CD4-positive, alpha-beta T cell treated with Interleukin-12 subunit alpha and Interleukin-12 subunit beta, for 1 hour (primary cell): ENCODE measurements around the gene SUCO.
"Not testable (repeated sequence)": the region's sequence is repeated elsewhere in the genome, so short reads cannot be mapped to it uniquely, and the experiment has no call there.

Experiments
- DNase-seq: peaks from one replicate; pipeline ENCODE4 v3.0.0-alpha.2; 2020

SUCO gene, protein sequence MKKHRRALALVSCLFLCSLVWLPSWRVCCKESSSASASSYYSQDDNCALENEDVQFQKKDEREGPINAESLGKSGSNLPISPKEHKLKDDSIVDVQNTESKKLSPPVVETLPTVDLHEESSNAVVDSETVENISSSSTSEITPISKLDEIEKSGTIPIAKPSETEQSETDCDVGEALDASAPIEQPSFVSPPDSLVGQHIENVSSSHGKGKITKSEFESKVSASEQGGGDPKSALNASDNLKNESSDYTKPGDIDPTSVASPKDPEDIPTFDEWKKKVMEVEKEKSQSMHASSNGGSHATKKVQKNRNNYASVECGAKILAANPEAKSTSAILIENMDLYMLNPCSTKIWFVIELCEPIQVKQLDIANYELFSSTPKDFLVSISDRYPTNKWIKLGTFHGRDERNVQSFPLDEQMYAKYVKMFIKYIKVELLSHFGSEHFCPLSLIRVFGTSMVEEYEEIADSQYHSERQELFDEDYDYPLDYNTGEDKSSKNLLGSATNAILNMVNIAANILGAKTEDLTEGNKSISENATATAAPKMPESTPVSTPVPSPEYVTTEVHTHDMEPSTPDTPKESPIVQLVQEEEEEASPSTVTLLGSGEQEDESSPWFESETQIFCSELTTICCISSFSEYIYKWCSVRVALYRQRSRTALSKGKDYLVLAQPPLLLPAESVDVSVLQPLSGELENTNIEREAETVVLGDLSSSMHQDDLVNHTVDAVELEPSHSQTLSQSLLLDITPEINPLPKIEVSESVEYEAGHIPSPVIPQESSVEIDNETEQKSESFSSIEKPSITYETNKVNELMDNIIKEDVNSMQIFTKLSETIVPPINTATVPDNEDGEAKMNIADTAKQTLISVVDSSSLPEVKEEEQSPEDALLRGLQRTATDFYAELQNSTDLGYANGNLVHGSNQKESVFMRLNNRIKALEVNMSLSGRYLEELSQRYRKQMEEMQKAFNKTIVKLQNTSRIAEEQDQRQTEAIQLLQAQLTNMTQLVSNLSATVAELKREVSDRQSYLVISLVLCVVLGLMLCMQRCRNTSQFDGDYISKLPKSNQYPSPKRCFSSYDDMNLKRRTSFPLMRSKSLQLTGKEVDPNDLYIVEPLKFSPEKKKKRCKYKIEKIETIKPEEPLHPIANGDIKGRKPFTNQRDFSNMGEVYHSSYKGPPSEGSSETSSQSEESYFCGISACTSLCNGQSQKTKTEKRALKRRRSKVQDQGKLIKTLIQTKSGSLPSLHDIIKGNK (N-terminal part only)

GRCh38 chr1:172532700-172533512, at the start of gene SUCO:
Gene SUCO (plus strand): TSS chr1:172533150. CDS start chr1:172533436, 286 bp downstream.
- DNase-seq = peak; percentile 100

DNA sequence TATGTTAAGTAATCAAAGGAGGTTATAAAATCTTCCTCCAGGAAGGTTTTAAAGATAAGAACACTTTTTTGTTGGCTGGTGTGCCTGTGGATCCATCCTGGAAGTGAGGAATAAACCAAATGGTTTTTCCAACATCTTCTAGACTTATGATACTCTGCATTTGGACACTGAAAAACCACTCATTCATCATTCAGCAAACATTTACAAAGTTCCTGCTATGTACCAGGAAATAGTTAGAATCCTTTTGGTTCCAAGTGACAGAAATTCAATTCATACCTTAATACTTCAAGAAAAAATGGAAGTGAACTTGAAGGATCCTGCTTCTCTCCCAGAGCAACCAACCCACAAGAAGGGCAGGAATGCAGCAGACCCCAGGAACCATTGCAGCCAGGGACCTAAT, 49.5 kb upstream of the SUCO start:
- no peak for DNase-seq

DNA sequence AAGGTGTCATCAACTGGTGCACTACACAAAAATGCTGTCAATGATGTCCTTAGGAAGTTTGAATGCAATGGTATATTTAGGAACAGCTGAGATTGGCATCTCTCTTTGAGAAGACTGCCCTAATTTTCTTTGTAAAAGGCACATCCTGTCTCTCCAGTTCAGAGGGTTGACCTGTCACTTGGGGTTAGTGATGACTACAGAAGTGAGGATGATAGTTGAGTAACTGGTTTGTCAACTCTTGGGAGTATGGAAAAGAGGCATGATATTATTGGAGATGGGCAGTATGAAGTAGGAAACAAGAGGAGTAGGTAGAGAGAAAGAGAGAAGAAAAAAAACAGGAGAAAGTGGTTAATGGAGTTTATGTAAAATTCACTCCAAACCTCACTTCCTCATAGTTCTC, 48.7 kb upstream of the SUCO start:
- DNase-seq = no peak

DNA sequence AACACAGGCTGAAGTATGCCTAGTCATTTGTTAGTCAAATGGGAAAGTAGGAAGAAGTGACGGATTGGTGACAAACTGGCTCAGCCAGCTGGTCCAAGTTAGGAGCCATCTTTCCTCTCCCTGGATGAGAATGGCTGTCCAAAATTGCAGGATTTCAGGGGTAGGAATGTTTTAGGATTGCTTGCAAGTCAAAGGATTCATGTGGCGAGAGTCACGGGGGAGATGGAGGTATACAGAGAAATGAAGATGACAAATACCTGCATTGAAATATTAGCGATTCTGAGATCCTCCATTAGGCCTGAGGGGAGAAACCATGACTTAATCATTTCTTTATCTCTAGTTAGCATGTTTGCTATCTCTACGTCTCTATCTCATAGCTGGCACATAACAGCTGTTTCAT, 47.3 kb upstream of the SUCO start:
- no peak for DNase-seq

DNA sequence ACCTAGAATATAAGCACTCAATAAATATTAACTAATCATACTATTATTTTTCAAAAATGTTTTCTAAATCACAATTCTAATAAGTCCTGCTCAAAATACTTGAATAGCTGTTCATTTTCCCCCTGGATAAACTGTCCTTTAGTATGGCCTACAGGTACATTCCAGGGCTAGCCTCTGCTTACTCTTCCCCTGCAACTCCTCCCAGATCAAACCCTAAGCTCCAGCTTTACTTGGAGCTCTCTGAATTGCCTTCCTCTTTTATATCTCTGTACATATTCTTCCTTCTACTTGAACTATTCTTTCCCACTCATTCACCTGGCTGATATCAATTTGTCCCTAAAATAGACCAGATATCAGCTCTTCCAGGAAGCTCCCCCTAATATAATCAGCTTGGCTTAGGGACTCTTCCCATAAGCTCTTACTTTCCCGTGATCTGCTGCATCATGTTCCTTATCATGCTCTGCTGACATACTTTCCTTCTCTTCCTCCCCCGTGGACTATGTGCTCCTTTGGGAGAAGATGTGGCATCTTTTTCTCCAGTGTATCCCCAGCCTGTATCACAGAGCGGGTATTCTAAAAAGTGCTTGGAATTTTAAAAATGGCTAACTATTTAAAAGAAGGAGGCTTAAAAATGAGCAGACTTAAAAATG, 46.0 kb upstream of the SUCO start:
- DNase-seq = no peak

GRCh38 chr1:172487550-172487949, 45.4 kb upstream of the SUCO start:
- DNase-seq = peak; percentile 7

- DNase-seq = no peak
These were observed 44.6 kb upstream of the SUCO start for GRCh38 chr1:172488393-172488792.

- DNase-seq = no peak
These were observed 43.1 kb upstream of the SUCO start for GRCh38 chr1:172489847-172490246.

- no peak for DNase-seq
These were observed 40.5 kb upstream of the SUCO start for GRCh38 chr1:172492421-172492820.

GRCh38 chr1:172494166-172494565, 38.8 kb upstream of the SUCO start:
- no peak for DNase-seq

DNA sequence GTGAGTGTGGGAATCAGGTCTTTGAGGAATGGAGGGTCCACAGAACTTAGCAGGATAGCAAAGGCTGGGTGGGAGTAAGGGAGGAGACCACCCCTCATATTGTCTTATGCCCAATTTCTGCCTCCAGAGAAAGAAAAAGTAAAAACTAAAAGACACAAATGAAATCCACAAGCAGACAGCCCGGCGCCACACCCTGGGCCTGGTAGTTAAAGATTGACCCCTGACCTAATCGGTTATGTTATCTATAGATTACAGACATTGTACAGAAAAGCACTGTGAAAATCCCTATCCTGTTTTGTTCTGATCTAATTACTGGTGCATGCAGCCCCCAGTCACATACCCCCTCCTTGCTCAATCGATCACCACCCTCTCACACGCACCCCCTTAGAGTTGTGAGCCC, 36.8 kb upstream of the SUCO start:
- DNase-seq = not testable (repeated sequence)

- DNase-seq = no peak
These were observed 36.3 kb upstream of the SUCO start for GRCh38 chr1:172496678-172497077.

DNA sequence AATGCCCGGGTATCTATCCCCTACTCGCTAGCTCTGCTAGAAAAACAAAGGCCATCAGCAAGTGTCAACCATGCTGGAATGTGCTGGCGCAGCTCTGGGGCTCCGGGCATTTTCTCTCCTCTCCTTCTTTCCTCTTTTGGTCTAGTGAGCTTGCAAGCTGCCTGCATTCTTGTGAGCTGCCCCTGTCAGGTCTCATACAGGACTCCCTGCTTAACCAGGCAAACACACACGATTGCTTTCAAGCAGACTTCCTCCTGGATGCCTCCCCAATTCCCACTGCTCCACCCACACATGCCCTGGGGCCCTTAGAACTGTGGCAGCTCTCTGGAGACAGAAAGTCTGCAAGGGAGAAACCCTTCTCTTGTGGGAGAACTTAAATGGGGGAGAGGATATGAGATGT, 35.7 kb upstream of the SUCO start:
- no peak for DNase-seq

DNA sequence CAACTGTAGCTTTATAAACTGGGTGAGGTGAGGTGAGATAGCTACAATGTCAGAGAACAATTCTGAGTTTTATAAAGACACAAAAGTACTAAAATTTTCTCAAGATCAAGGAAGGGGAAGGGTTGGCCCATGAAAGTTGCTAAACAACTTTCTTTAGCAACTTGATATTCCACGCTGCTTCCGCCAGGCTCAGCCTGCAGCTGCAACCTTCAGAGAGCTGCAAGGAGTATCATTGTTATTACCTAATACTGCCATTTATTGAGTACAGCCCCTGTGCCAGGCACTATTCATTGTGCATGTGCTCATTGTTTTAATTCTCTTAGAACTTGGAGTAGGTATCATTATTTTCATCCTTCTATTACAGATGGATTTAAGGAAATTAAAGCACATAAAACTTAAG, 34.1 kb upstream of the SUCO start:
- no peak for DNase-seq

DNA sequence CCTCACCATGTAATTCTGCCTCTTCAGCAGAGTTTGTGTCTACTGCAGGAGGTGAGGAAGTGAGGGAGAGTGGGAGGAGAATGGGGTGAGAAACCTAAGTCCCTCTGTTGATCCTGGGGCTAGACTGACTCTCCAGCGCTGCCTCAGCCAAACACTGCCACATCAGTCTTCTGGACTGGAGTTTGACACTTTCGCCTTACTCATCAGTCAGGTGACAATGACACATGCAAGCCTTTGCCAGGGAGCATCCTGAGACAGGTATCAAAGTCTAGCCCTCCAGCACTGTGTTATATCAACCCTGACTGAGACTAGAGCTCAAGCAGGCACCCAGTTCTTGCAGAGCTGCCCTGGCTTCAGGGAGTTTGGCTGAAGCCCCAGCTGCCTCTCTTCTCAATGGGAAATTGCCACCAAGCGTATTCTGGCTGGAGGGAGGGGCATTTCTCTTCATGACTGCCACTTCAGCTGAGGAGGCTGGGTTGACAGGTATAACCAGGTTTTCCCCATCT, 33.3 kb upstream of the SUCO start:
- DNase-seq = no peak

GRCh38 chr1:172500207-172500606, 32.7 kb upstream of the SUCO start:
- DNase-seq = no peak

DNA sequence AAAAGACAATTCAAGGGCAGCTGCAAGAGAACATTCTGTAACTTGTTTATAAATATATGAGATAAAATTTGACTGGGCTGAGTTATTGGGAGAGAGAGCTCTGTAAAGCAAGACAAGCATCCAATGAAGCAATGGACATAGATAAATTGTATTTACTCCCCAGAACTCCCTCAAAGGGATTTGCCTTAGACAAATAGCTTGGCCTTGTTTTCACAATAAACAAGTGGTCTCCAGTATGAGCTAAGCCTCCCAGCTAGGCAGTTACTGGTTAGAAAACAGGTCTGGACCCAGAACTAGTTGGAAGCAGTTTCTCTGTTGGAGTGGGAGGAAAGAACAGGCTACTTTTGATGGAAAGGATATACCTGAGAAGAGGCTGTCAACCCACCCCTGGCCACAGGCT, 25.2 kb upstream of the SUCO start:
- no peak for DNase-seq

DNA sequence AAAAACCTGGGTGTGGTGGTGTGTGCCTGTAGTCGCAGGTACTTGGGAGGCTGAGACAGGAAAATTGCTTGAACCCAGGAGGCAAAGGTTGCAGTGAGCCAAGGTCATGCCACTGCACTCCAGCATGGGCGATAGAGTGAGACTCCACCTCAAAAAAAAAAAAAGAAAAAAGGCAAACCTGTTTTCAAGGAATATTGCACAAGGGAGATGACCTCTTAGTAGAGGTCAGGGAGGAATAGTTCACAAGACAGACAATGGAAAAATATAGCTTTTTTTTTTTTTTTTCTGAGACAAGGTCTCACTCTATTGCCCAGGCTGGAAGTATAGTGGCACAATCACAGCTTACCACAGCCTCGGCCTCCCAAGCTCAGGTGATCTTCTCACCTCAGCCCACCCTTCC, 22.5 kb upstream of the SUCO start:
- DNase-seq = no peak

- DNase-seq = no peak
These were observed 20.4 kb upstream of the SUCO start for GRCh38 chr1:172512591-172512990.

- DNase-seq = no peak
These were observed 19.5 kb upstream of the SUCO start for GRCh38 chr1:172513479-172513878.

DNA sequence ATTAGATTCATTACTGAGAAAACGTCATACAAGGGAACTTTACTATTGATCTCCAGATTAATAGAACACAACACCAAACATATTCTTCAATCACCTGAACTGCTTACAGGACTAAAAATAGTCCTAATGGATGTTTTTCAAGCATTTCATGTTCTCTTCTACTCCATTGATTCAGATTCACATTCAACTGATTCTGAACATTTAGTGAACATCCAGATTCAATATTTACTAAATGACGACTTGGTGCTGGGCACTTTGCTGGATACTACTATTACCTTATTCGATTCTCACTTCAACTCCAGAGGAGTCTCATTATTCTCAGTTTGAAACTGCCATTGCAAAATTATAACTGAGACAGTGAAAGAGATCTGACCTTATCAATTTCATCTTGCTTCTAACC, 18.8 kb upstream of the SUCO start:
- no peak for DNase-seq

- no peak for DNase-seq
These were observed 17.5 kb upstream of the SUCO start for GRCh38 chr1:172515436-172515835.
